Psoas muscle (tissue), 8 donors: ENCODE results near the gene SLC7A8. TPM values are rescaled to one million over a fixed set of nuclear protein-coding genes. Genes with fewer than 3 reads are reported as not detected.

Source experiments
- ATAC-seq, 4 donors: fragments of 200-7000 bp; cut with Tn5 transposase; one replicate each; pipeline ENCODE4 v1.9.1; 2020; ENCODE audit warnings: moderate library complexity in 3 of 4, mild to moderate bottlenecking in 2 of 4
- DNase-seq, 2 donors: peaks; one replicate each; pipeline ENCODE4 v3.0.0-alpha.2; 2020
- H3K27ac ChIP-seq: fragments of 200-600 bp; one replicate; pipeline ENCODE4 v1.8.0; 2022
- H3K27me3 ChIP-seq, 3 donors: fragments of 200-600 bp in 1 of 3; one replicate each; pipeline versions ENCODE4 v1.6.1 to v1.8.0; 2013 to 2022; ENCODE audit warnings: low read length in 2 of 3, mild to moderate bottlenecking in 2 of 3, moderate library complexity in 1 of 3; ENCODE audit not compliant: insufficient read depth in 3 of 3
- H3K36me3 ChIP-seq, 2 donors: fragments of 200-600 bp in 1 of 2; one replicate each; pipeline versions ENCODE4 v1.6.1 to v1.8.0; 2013 to 2022; ENCODE audit warnings: low read depth in 1 of 2, mild to moderate bottlenecking in 1 of 2, moderate library complexity in 1 of 2; ENCODE audit not compliant: insufficient read depth in 1 of 2
- H3K4me1 ChIP-seq: fragments of 200-600 bp; one replicate; pipeline ENCODE4 v1.8.0; 2022
- H3K4me3 ChIP-seq: fragments of 200-600 bp; one replicate; pipeline ENCODE4 v1.8.0; 2022; ENCODE audit warnings: mild to moderate bottlenecking
- H3K9me3 ChIP-seq: fragments of 200-600 bp; one replicate; pipeline ENCODE4 v1.8.0; 2022
- CTCF ChIP-seq: fragments of 200-600 bp; IDR thresholded peaks from one replicate; pipeline ENCODE4 v1.8.0; 2022; ENCODE audit warnings: antibody characterized with exemption
- WGBS, 3 donors: extraction: QIAGEN DNeasy Blood & Tissue Kit; methylation state at CpG; one replicate each; pipeline versions ENCODE4 v1.1.6 to v1.1.7; 2013; 5-methylcytosine and 5-hydroxymethylcytosine counted together
- intact Hi-C, 2 donors: fragments of 100-400 bp; cut with DNase I; formaldehyde crosslinking; loops; one replicate each; pipeline versions ENCODE4 v1.11.0 to v1.14.2; 2022
- polyA plus RNA-seq, 3 donors: library from polyadenylated mRNA; stranded (reverse); fragments of 200-250 nt; gene quantifications; one replicate each; pipeline ENCODE4 v1.2.3, GENCODE V29; 2013
- total RNA-seq, 4 donors: library from RNA; stranded (reverse); fragmentation: NEBNext Ultra II Directional in 2 of 4; extraction: Animal tissue kit (Norgen Biotek cat#: 25700) in 2 of 4; gene quantifications; one replicate each; pipeline versions ENCODE4 v1.2.1 to v1.2.4, GENCODE V29; 2021 to 2023
- donor health status: healthy with polysubstance abuse.
- donor health status: DM: no; HTN: no; CAD: no; lungs with moderate emphysema.
- donor health status: Bipolar disorder and iron deficiency.
- donor health status: healthy.
- donor health status: DM: yes; HTN: yes; CAD: no.
- donor health status: DM: no; HTN: no; CAD: no.
- donor health status: DM: no; HTN: no; CAD: no.
- donor health status: DM: yes; HTN: yes; CAD: no.

Gene SLC7A8
- total and polyA plus RNA-seq, 7 donors, result 7.5 to 72.6 (median 33.2) TPM

- no peak for TF ChIP-seq CTCF
- no peak overlapping the region for H3K4me3 ChIP-seq
- ATAC-seq (no peak), DNase-seq (no peak)
- whole genome bisulfite sequencing, 3 donors, result 44 to 63% (median 44%) methylated on average over 7 of the region's 7 CpGs
- H3K9me3 ChIP-seq, result no peaks in the 10 kb centered on the region
- H3K4me1 ChIP-seq, result no peaks in the 10 kb centered on the region
- no peaks in the 10 kb centered on the region for H3K36me3 ChIP-seq
- H3K27ac ChIP-seq, result no peak overlapping the region
- H3K27me3 ChIP-seq, result no peaks in the 10 kb centered on the region
- intact Hi-C loops, result no loop called here
Measured at GRCh38 chr14:23195552-23196101, 12.2 kb upstream of the SLC7A8 start.

GRCh38 chr14:23193432-23193831, 10.0 kb upstream of the SLC7A8 start:
- ATAC-seq (no peak), DNase-seq (no peak)
- Histone ChIP-seq H3K4me1 (no peaks in the 10 kb centered on the region), H3K9me3 (no peaks in the 10 kb centered on the region), H3K27me3 (no peaks in the 10 kb centered on the region), H3K27ac (no peak overlapping the region), H3K36me3 (no peaks in the 10 kb centered on the region), H3K4me3 (no peak overlapping the region)
- intact Hi-C loops, result no loop called here
- 75 to 81% (median 79%) methylated on average over 3 of the region's 3 CpGs for WGBS, 3 donors
- no peak for TF ChIP-seq CTCF

- Histone ChIP-seq H3K4me1 (peaks cover 4% of the 10 kb centered on the region), H3K4me3 (no peak overlapping the region), H3K36me3 (no peaks in the 10 kb centered on the region), H3K27ac (no peak overlapping the region), H3K27me3 (no peaks in the 10 kb centered on the region), H3K9me3 (no peaks in the 10 kb centered on the region)
- no peak for TF ChIP-seq CTCF
- ATAC-seq (no peak), DNase-seq (no peak)
- WGBS, 3 donors, result 69 to 82% (median 77%) methylated on average over 2 of the region's 2 CpGs
- intact Hi-C loops, result loop anchor here (1.0 to 2.0 kb wide), 2 partner anchors 67 to 68 kb away; no protein-coding TSS in a partner anchor
Measured at GRCh38 chr14:23187925-23188324, 4.5 kb upstream of the SLC7A8 start.

GRCh38 chr14:23186913-23187654, 3.6 kb upstream of the SLC7A8 start:
- H3K9me3 ChIP-seq, result no peaks in the 10 kb centered on the region
- TF ChIP-seq CTCF, result peak; percentile 79
- WGBS, 3 donors, result 42 to 44% (median 43%) methylated on average over 12 of the region's 12 CpGs
- no peak for DNase-seq
- H3K27ac ChIP-seq, result no peak overlapping the region
- H3K4me3 ChIP-seq, result no peak overlapping the region
- H3K4me1 ChIP-seq, result peaks cover 4% of the 10 kb centered on the region
- no peaks in the 10 kb centered on the region for H3K36me3 ChIP-seq
- H3K27me3 ChIP-seq, result no peaks in the 10 kb centered on the region
- intact Hi-C loops, result loop anchor here (1.0 to 2.0 kb wide), 2 partner anchors 66 to 67 kb away; no protein-coding TSS in a partner anchor
- ATAC-seq, result peak; percentile 68 to 73 (median 70)
